ENCODE measurements around the gene DNM3. TPM values are rescaled to one million over a fixed set of nuclear protein-coding genes. Genes with fewer than 3 reads are reported as not detected.
A peak's percentile ranks its signal among the peaks of the same experiment; 100 is the strongest.

DNM3 gene
- total RNA-seq, 8 experiments from 2014 or later = 6.1 to 29.1 (median 13.5) TPM

DNA sequence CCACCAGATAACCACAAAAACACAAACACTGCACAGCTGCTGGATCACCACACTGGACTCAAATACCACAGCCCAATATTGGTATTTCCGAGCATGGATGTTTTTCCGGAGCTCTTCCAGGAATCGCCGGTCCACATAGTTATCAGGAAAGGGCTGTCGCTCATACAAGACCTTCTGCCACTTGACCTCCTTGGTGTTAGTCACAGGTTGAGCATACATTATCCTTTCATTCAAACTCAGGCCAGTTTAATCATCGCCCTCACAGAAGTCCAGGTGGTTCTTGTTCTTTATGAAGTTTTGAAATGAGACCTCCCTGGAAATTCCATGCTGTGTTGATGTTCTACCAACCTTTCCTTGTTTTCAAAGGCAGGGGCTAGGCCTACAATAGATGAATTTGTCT is 601.1 kb downstream of the DNM3 start:
- no peak overlapping the region for H3K4me3 ChIP-seq
- no peak overlapping the region for H3K27ac ChIP-seq
- ATAC-seq (replicated peaks in 6 of 8) = no peak
- in situ Hi-C loops (cut with MboI; ENCODE audit: low pct_unique_long_range_greater_than_20kb in 2 of 9, low sequenced_read_pairs in 9 of 9, unreplicated experiment in 9 of 9) = no loop called here
- peaks cover 3 to 7% of the 10 kb centered on the region in 2 donors for H3K4me1 ChIP-seq (replicated peaks in 1 of 2)
- WGBS, 10 experiments = 100% methylated on average over 1 to 5 of the region's 6 CpGs; no CpG with 5 or more reads in 2 of the 10 experiments

DNA sequence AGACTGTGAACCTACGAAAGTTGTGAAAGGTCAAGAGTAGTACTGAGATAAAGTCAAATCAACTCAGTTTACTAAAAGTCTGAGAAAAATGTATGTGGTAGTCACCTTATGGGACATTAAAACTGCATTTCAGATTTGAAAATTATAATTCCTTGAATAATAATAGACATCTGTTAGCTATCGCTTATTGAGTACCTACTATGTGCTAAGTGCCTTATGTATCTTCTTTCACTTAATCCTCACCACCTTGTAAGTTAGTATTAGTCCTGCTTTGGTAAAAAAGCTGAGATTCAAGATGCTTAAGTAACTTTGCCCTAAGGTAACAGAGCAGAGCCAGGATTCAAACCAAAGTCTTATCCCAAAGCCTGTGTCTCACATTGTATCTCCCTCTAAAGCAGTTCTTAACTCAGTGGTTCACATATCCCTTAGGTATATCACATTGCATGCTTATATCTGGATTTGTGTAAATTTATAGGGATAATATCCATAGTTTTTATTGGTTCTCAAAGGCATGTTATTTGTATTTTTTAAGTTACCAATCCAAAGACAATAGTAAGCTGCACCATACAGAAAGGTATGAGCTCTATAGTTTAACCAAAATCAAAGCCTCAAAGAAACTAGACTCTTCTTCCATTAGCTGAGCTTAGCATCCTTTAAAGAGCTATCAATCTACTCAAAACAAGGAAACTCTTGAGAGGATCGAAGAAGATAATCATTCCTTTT is 601.7 kb downstream of the DNM3 start:
- ATAC-seq (replicated peaks in 6 of 8) = no peak
- in situ Hi-C loops (cut with MboI; ENCODE audit: low pct_unique_long_range_greater_than_20kb in 2 of 9, low sequenced_read_pairs in 9 of 9, unreplicated experiment in 9 of 9) = no loop called here
- no peak overlapping the region for H3K27ac ChIP-seq
- 57 to 94% (median 73%) methylated on average over 2 to 3 of the region's 3 CpGs for WGBS, 10 experiments
- H3K4me1 ChIP-seq (replicated peaks in 1 of 2) = peaks cover 3 to 7% of the 10 kb centered on the region in 2 donors
- H3K4me3 ChIP-seq = peak overlapping the region; percentile 65 to 85 (median 75)

DNA sequence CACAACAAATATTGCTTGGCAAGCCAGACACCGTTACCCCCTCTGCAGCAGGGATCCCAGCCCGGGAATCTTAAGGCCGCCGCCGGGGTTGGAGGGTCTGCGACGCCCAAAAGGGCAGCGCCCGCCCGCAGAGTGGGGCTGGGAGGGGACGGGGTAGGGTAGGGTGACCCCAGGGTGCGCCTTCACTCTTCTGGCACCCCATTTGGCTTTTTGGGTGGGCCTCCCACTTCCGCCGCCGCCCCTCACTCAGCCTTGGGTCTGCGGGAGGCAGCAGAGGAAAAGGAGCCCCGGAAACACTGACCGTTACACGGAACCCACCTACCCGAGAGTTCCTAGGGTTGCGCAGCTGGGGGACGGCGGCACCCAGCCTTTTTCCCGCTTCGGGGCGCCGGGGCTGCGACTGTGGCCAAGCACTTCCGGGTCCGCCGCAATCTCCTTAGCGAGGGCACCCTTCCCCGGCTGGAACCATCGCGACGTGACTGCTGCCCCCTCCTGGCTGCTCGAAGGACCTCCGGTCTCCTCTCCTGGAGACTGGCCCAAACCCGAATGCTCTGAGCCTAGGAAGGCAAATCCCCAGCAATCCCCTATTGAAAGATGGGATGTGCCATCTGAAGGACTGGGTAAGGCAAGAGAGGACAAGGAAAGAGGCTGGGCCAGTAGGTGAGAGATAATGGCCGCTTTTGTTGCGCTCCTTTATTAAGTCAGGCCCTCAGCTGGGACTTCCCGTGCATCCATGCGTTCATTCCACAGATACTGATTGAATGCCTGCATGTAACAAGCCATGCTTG is 602.6 kb downstream of the DNM3 start, which contains the start of gene PIGC:
Gene PIGC, minus strand, starts transcription at position 404 of the 788 bp plus-strand sequence. CDS start 1,447 bp downstream, outside the sequence.
- Histone ChIP-seq H3K4me3 (peak within 1 kb of the TSS; percentile 65 to 85 (median 75)), H3K4me1 (replicated peaks in 1 of 2) (peaks cover 3 to 7% of the 10 kb centered on the region in 2 donors), H3K27ac (peak within 1 kb of the TSS; percentile 37 to 59)
- peak; percentile 96 to 100 (median 100) for ATAC-seq (replicated peaks in 6 of 8)
- WGBS, 10 experiments = 0 to 100% (median 20%) methylated on average over 2 to 20 of the region's 43 CpGs; no CpG with 5 or more reads in 3 of the 10 experiments
- in situ Hi-C loops (cut with MboI; ENCODE audit: low pct_unique_long_range_greater_than_20kb in 2 of 9, low sequenced_read_pairs in 9 of 9, unreplicated experiment in 9 of 9) = no loop called here

DNA sequence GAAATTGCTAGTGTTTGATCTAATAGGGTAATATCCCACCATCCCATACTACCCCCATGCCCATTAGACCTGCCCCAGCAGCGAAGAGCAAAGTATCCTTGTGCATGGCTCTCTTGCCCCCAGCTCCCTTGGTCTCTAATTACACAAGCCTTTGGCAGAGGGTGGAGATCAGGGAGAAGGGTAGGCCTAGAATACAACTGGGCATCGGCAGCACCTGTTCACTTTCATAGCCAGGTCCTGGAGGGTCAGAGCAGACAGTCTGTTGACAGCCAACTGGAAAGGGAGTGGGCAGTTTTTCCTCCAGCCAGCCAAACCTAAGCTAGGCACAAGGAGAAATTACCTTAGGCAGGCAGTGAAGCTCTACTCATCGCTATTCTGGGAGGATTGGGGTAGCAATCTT is 605.2 kb downstream of the DNM3 start:
- in situ Hi-C loops (cut with MboI; ENCODE audit: low pct_unique_long_range_greater_than_20kb in 2 of 9, low sequenced_read_pairs in 9 of 9, unreplicated experiment in 9 of 9) = no loop called here
- Histone ChIP-seq H3K27ac (no peak overlapping the region), H3K4me3 (no peak overlapping the region), H3K4me1 (replicated peaks in 1 of 2) (peaks cover 9 to 10% of the 10 kb centered on the region in 2 donors)
- 29 to 92% (median 83%) methylated on average over 1 to 3 of the region's 3 CpGs; no CpG with 5 or more reads in 4 of the 10 experiments for WGBS, 10 experiments
- ATAC-seq (replicated peaks in 6 of 8) = no peak

DNA sequence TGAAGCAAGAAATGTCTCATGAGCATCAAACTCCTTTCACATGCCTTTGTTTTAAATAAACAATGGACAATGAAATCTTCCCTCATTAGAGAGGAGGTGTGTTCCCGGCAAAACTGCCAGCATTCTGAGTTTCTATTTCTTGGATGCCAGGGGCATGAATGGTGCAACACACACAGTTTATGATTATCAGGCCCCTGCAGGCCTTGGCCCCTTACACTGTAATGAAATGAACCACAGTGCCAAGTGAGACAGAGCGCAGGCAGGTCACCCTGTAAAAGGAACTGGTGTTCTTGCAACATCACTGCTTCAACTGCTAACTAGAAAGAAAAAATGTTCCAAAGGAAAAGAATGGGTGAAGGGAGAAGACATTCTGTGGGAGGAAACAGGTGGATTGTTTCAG is 606.3 kb downstream of the DNM3 start:
- in situ Hi-C loops (cut with MboI; ENCODE audit: low pct_unique_long_range_greater_than_20kb in 2 of 9, low sequenced_read_pairs in 9 of 9, unreplicated experiment in 9 of 9) = no loop called here
- H3K4me3 ChIP-seq = no peak overlapping the region
- no peak for ATAC-seq (replicated peaks in 6 of 8)
- H3K27ac ChIP-seq = no peak overlapping the region
- 58 to 100% (median 94%) methylated on average over 1 to 2 of the region's 2 CpGs for WGBS, 10 experiments
- H3K4me1 ChIP-seq (replicated peaks in 1 of 2) = peaks cover 8 to 10% of the 10 kb centered on the region in 2 donors

DNA sequence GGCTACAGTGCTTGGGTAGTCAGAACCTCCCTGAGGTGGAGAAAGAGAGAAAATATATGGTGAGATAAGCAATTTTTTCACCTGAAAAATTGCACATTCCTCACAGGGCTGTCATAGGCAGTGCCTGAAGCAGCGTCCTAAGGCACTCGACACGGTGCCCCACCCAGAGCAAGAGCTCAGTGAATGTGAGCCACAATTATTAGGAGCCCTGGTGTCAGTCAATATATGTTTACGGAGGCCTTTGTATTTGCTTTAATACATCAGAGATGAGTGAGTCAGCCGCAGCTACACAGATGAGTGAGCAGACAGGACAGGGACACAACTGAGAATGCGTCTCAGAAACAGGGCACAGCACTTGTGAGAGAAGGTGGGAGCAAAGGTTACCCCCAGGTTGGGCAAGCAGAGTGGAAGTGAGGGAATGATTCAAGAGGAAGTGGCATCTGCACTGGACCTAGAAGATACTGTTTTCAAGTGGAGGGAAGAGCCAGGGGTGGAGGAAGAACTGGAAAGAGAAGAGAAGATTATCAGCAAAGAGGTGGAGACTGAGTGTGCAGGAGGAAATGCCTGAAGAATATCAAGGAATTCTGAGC is 607.8 kb downstream of the DNM3 start:
- Histone ChIP-seq H3K4me1 (replicated peaks in 1 of 2) (peaks cover 2 to 7% of the 10 kb centered on the region in 2 donors), H3K27ac (no peak overlapping the region), H3K4me3 (no peak overlapping the region)
- ATAC-seq (replicated peaks in 6 of 8) = peak in 4 of 8 experiments; percentile 6 to 49 (median 23)
- in situ Hi-C loops (cut with MboI; ENCODE audit: low pct_unique_long_range_greater_than_20kb in 2 of 9, low sequenced_read_pairs in 9 of 9, unreplicated experiment in 9 of 9) = no loop called here
- 40 to 100% (median 83%) methylated on average over 1 to 6 of the region's 6 CpGs; no CpG with 5 or more reads in 2 of the 10 experiments for WGBS, 10 experiments

DNA sequence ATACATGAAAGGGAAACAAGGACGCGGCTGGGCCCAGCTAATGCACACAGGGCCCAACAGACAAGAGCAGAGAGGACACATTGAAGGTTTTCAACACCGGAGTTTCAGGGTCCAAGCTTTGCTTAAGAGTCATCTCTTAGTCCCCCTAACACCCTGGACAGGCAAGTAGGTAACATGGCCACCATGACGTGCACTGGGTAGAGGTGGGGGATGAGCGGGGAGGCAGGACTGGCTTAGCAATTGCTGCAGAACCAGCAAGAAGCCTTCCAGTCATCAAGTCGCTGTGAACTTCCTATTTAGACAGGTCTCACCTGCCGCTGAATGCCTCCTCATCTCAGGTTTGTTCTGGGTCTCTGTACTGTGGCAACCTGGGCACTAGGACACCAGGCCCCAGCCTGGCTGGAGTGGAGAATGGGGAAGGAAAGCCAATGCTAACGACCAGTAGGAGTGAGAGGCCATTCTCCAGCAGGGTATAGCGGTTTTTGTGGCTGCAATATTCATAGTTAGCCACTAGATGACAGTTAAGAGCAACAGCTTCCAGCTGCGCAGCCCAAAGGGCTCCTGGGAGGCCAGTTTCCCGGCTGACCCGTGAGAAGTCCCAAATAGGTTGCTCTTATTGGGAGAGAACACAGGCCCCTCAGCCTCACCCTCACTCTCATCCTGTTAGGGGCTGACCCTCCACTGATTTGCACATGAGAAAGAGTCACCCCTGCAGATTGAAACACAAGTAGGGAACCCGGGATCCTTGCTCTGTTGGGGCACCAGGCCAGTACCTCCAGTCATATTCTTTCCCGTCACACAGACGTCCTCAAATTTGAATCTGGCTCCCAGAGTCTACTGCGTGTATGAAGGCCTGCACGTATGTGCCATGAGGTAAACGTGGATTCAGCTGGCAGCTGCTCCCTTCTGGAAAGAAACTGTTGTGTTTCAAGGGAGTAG is 608.6 kb downstream of the DNM3 start:
- H3K27ac ChIP-seq = no peak overlapping the region
- no peak overlapping the region for H3K4me3 ChIP-seq
- 19 to 81% (median 57%) methylated on average over 2 to 14 of the region's 18 CpGs; no CpG with 5 or more reads in 1 of the 10 experiments for WGBS, 10 experiments
- H3K4me1 ChIP-seq (replicated peaks in 1 of 2) = peaks cover 2 to 7% of the 10 kb centered on the region in 2 donors
- ATAC-seq (replicated peaks in 6 of 8) = peak; percentile 75 to 99 (median 90)
- in situ Hi-C loops (cut with MboI; ENCODE audit: low pct_unique_long_range_greater_than_20kb in 2 of 9, low sequenced_read_pairs in 9 of 9, unreplicated experiment in 9 of 9) = loop anchor here in 3 of 9 experiments (25.0 kb wide), 2 partner anchors 237 to 262 kb away; no protein-coding TSS in a partner anchor

DNA sequence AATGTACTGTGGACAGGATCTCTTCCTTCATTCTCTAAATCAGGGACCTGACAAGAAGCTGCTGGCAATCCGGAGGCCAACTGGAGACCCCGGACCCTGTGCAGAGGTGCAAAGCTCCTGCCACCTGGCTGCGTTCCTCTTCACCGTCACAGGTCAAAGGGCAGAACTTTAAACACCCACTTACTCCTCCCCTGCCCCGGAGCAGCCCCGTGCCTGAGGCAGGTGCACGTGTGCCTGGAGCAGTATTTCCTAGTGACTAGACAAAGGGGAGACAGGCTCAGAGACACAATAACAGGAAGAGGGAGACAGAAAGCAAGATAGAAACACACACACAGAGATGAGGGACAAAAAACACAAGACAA is 609.2 kb downstream of the DNM3 start:
- Histone ChIP-seq H3K4me1 (replicated peaks in 1 of 2) (peaks cover 2 to 7% of the 10 kb centered on the region in 2 donors), H3K4me3 (no peak overlapping the region), H3K27ac (no peak overlapping the region)
- in situ Hi-C loops (cut with MboI; ENCODE audit: low pct_unique_long_range_greater_than_20kb in 2 of 9, low sequenced_read_pairs in 9 of 9, unreplicated experiment in 9 of 9) = loop anchor here in 3 of 9 experiments (25.0 kb wide), 2 partner anchors 237 to 262 kb away; no protein-coding TSS in a partner anchor
- 28 to 100% (median 64%) methylated on average over 1 to 6 of the region's 7 CpGs; no CpG with 5 or more reads in 4 of the 10 experiments for WGBS, 10 experiments
- ATAC-seq (replicated peaks in 6 of 8) = peak in 5 of 8 experiments; percentile 31 to 43 (median 41)

DNA sequence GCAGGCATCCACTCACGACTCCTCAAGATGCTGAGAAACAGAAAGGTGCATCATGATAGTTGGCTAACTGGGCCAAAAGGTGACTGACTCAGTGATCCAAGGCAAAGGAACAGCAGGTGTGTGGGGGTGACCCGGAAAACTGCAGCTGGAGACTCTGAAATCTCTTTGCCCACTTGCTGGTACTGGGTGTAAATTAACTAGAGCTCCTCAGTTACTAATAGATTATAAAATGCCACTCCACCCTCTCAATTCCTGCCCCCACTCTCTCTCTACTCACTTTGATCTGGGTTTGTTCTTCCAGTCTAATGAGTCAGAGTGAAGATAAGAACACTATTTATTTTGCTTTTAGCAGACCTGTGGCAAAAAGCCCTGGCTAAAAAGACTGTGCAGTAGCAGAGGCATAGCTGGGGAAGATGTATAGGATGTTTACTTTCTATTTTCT is 609.7 kb downstream of the DNM3 start:
- in situ Hi-C loops (cut with MboI; ENCODE audit: low pct_unique_long_range_greater_than_20kb in 2 of 9, low sequenced_read_pairs in 9 of 9, unreplicated experiment in 9 of 9) = loop anchor here in 3 of 9 experiments (25.0 kb wide), 2 partner anchors 236 to 261 kb away; no protein-coding TSS in a partner anchor
- H3K4me1 ChIP-seq (replicated peaks in 1 of 2) = peaks cover 2 to 7% of the 10 kb centered on the region in 2 donors
- H3K4me3 ChIP-seq = no peak overlapping the region
- WGBS, 10 experiments = 50 to 80% (median 60%) methylated on average over 1 to 2 of the region's 2 CpGs; no CpG with 5 or more reads in 4 of the 10 experiments
- ATAC-seq (replicated peaks in 6 of 8) = no peak
- H3K27ac ChIP-seq = no peak overlapping the region

DNA sequence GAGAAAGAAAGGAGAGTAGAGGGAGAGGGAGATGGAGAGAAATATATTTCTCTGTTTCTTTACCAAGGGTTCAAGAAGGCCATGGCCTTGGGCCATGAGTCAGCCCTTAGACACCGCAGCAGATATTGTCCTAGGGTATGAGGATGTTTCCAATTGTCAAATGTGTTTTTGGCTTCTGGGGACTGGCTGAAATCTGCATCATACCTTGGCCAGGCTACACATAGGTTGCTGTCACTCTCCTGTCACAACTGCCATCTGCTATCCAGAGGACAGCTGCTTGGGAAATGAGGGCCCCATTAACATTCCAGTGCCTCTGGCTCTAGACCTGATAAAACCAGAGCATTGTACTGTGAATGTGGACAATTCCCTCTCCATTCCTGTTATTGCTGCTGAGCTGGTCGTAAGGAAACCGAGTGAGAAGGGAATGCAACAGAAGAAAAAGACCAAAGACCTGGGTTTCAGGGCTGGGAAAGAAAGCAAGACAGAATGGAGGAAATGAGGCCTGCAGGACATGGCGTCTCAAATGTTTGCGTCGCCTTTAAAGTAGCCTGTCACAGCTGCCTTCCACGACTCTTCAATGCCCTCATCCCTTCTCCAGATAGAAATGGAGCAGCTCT is 611.3 kb downstream of the DNM3 start:
- 24 to 89% (median 80%) methylated on average over 2 to 6 of the region's 7 CpGs; no CpG with 5 or more reads in 4 of the 10 experiments for WGBS, 10 experiments
- no peak overlapping the region for H3K27ac ChIP-seq
- no peak overlapping the region for H3K4me3 ChIP-seq
- in situ Hi-C loops (cut with MboI; ENCODE audit: low pct_unique_long_range_greater_than_20kb in 2 of 9, low sequenced_read_pairs in 9 of 9, unreplicated experiment in 9 of 9) = loop anchor here in 3 of 9 experiments (25.0 kb wide), 2 partner anchors 235 to 260 kb away; no protein-coding TSS in a partner anchor
- no peak for ATAC-seq (replicated peaks in 6 of 8)
- H3K4me1 ChIP-seq (replicated peaks in 1 of 2) = peaks cover 2 to 7% of the 10 kb centered on the region in 2 donors

DNA sequence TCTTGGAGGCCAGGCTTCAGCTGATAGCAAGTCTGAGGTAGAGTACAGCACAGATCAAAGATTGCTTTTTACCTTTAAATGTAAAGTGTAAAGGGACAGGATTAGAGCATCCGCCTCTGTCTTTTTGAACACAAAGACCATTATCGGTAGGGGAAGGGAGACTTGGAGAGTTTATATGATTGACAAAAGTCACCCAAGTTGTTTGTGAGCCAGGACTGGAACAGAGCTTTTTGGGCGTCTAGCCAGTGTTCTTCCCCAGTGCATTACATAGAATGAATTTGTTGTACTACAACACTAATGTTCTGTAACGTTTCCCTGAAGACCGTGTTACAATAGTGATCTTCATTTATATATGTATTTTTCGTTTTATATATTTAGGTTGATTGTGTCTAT is 611.9 kb downstream of the DNM3 start:
- Histone ChIP-seq H3K4me1 (replicated peaks in 1 of 2) (peaks cover 2 to 7% of the 10 kb centered on the region in 2 donors), H3K4me3 (no peak overlapping the region), H3K27ac (no peak overlapping the region)
- WGBS, 10 experiments = 50 to 94% (median 84%) methylated on average over 2 to 6 of the region's 6 CpGs
- ATAC-seq (replicated peaks in 6 of 8) = no peak
- in situ Hi-C loops (cut with MboI; ENCODE audit: low pct_unique_long_range_greater_than_20kb in 2 of 9, low sequenced_read_pairs in 9 of 9, unreplicated experiment in 9 of 9) = loop anchor here in 3 of 9 experiments (25.0 kb wide), 2 partner anchors 234 to 259 kb away; no protein-coding TSS in a partner anchor

Measured in motor neuron (in vitro differentiated cells).